Progenitor cell of endocrine pancreas (in vitro differentiated cells): Measurements from ENCODE around the gene RNASE13. TPM values are rescaled to one million over a fixed set of nuclear protein-coding genes. Genes with fewer than 3 reads are reported as not detected.

Experiments used
- DNase-seq: peaks from one replicate; pipeline ENCODE4 v3.0.0; 2021; ENCODE audit warnings: low spot score; ENCODE audit not compliant: unreplicated experiment
- H3K27ac Mint-ChIP-seq: 2 replicates; pipeline ENCODE4 v1.8.0; 2021; ENCODE audit warnings: mild to moderate bottlenecking, moderate library complexity, mixed read lengths
- H3K27me3 Mint-ChIP-seq: 2 replicates; pipeline ENCODE4 v1.8.0; 2021; ENCODE audit warnings: mixed read lengths
- H3K36me3 Mint-ChIP-seq: 2 replicates; pipeline ENCODE4 v1.8.0; 2022; ENCODE audit warnings: mixed read lengths; ENCODE audit not compliant: insufficient read depth
- H3K4me1 Mint-ChIP-seq: 2 replicates; pipeline ENCODE4 v1.8.0; 2021; ENCODE audit warnings: low read depth, mixed read lengths
- H3K4me3 Mint-ChIP-seq: 2 replicates; pipeline ENCODE4 v1.8.0; 2021; ENCODE audit warnings: low read depth, mild to moderate bottlenecking, moderate library complexity, mixed read lengths
- H3K9me3 Mint-ChIP-seq: 2 replicates; pipeline ENCODE4 v1.8.0; 2021; ENCODE audit warnings: low read depth, mixed read lengths
- total RNA-seq: library from RNA; stranded (reverse); gene quantifications from 2 replicates; pipeline ENCODE4 v1.2.1, GENCODE V29; 2021
- TF ChIP-seq, protein P1 (sequence below): fragments of 200-600 bp; sonication (generic); IDR thresholded peaks from one replicate; pipeline ENCODE4 v1.5.0; 2021; ENCODE audit warnings: antibody characterized with exemption, mild to moderate bottlenecking; ENCODE audit not compliant: unreplicated experiment

Gene RNASE13
- total RNA-seq, 1 donor from 2014 or later, result not detected

DNA sequence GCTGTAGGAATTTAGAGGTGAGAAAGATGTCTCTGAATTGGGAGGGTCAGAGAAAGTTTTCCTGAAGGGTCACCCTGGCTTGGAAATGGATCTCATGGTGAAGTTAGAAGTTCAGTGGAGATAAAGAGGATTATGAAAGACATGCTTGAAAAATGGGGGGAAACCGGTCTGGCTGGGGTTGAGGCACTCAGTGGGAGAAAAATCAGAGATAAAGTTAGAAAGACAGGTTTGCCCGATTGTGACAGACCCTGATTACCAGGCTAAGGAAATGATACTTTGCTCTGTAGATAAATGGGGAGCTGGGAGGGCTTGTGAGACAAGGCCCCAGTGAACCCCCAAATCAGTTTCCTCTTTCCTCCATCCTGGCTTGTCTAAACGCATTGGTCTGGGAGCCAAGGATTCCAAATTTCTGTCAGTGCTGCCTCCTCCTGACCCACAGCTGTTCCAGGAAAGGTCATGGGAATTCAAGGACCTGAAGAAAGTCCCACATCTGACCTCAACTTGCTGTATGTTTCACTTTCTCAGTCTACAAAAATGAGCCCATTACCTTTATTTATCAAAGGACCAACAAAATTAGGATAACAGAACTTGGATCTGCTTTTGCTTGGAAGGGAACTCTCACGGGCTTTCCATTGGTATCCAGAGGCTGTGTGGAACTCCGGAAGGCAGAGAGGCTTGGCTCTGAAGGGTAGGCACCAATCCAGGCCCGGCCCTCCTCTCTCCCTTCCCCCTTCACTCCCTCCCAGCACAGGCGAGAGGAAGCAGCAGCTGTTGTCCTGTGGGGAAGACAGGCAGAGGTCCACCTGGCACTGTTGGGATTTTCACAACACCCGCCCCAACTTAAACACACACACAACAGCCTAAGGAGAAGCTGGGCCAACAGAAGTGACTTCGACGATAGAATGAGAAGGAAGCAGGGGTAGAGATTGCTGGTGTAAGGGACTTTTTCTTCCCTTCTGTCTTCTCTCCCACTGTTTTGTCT is 4.1 kb upstream of the RNASE13 start:
- no peak overlapping the region for H3K4me3 Mint-ChIP-seq

DNA sequence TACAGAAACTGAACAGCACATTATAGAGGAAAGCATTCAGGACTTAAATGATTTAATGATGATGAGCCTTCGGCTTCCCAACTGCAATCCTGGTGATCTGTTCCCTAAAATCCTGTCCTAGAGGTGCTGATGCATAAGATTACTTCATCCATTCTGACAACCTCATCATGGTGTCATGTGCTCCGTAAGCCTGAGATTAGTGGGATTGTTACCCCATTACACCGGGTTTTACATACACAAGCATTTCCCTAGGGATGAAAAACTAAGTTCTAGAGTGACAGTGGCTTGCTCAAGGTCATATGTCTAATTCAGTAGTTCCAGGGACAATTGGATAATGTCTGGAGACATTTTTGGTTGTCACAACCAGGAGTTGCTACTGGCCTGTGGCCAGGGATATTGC is 2.5 kb upstream of the RNASE13 start:
- Mint-ChIP-seq H3K4me3 (no peak overlapping the region), H3K27ac (no peak overlapping the region), H3K4me1 (peaks cover 20% of the 10 kb centered on the region), H3K9me3 (no peaks in the 10 kb centered on the region), H3K36me3 (no peaks in the 10 kb centered on the region), H3K27me3 (peaks cover 15% of the 10 kb centered on the region)
- no peak for DNase-seq
- TF ChIP-seq, protein P1, sequence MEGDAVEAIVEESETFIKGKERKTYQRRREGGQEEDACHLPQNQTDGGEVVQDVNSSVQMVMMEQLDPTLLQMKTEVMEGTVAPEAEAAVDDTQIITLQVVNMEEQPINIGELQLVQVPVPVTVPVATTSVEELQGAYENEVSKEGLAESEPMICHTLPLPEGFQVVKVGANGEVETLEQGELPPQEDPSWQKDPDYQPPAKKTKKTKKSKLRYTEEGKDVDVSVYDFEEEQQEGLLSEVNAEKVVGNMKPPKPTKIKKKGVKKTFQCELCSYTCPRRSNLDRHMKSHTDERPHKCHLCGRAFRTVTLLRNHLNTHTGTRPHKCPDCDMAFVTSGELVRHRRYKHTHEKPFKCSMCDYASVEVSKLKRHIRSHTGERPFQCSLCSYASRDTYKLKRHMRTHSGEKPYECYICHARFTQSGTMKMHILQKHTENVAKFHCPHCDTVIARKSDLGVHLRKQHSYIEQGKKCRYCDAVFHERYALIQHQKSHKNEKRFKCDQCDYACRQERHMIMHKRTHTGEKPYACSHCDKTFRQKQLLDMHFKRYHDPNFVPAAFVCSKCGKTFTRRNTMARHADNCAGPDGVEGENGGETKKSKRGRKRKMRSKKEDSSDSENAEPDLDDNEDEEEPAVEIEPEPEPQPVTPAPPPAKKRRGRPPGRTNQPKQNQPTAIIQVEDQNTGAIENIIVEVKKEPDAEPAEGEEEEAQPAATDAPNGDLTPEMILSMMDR, result no peak

More for the DNA sequence above, 4.1 kb upstream of the RNASE13 start:
- no peaks in the 10 kb centered on the region for H3K36me3 Mint-ChIP-seq
- TF ChIP-seq, protein P1, result no peak
- H3K4me1 Mint-ChIP-seq, result peaks cover 20% of the 10 kb centered on the region
- H3K27me3 Mint-ChIP-seq, result peaks cover 14% of the 10 kb centered on the region
- peak overlapping the region; percentile 18 for H3K27ac Mint-ChIP-seq
- no peak for DNase-seq
- no peaks in the 10 kb centered on the region for H3K9me3 Mint-ChIP-seq

DNA sequence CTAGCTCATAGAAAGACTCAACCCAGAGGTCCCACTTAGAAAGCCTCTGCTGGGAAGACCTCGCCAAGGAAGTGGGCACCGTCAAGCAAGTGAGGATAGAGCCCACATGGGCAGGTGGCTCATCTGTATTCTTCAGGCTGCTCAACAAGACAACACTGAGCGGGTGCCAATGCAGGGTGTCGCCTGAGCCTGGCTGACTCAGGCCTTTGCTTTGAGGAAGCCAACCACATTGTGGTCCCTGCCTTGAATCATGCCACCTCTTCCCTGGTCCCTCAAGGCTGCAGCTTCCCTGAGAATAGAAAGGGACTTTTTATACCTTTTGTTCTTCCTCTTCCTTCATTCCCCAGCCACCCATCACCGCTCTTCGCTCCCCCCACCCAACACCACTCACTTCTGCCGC is 2.1 kb upstream of the RNASE13 start:
- Mint-ChIP-seq H3K27me3 (peaks cover 15% of the 10 kb centered on the region), H3K4me3 (no peak overlapping the region), H3K9me3 (no peaks in the 10 kb centered on the region), H3K4me1 (peaks cover 20% of the 10 kb centered on the region), H3K36me3 (no peaks in the 10 kb centered on the region), H3K27ac (no peak overlapping the region)
- DNase-seq, result no peak
- TF ChIP-seq, protein P1, result no peak

DNA sequence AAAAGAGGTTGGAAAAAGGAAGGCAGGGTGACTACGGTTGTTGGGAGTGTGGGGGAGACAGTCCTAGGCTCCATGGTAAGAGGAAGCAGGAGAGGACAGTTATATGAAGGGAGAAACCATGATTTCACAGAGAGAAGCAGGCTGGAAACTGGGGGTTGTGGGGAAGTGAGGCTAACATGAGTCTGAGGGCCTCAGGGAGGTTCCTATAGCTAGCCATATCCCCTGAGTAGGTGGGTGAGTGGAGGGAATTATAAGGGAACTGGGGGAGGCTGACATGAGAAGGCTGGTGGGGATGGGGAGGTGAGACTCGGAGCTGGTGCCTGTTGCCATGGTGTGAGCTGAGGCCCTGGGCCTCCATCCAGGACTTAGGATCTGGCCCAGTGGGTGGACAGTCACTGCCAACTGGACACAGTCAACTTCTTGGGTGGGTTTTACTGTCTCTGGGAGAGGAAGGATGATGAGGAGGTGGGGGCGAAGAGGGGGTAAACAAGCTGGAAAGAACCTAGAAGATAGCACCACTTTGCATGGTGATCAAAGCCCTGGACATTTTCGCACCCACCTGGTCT is 1.4 kb downstream of the RNASE13 start:
- TF ChIP-seq, protein P1, result no peak
- Mint-ChIP-seq H3K27me3 (peaks cover 18% of the 10 kb centered on the region), H3K9me3 (no peaks in the 10 kb centered on the region), H3K4me1 (peaks cover 2% of the 10 kb centered on the region), H3K4me3 (no peak overlapping the region), H3K27ac (no peak overlapping the region), H3K36me3 (no peaks in the 10 kb centered on the region)
- no peak for DNase-seq

DNA sequence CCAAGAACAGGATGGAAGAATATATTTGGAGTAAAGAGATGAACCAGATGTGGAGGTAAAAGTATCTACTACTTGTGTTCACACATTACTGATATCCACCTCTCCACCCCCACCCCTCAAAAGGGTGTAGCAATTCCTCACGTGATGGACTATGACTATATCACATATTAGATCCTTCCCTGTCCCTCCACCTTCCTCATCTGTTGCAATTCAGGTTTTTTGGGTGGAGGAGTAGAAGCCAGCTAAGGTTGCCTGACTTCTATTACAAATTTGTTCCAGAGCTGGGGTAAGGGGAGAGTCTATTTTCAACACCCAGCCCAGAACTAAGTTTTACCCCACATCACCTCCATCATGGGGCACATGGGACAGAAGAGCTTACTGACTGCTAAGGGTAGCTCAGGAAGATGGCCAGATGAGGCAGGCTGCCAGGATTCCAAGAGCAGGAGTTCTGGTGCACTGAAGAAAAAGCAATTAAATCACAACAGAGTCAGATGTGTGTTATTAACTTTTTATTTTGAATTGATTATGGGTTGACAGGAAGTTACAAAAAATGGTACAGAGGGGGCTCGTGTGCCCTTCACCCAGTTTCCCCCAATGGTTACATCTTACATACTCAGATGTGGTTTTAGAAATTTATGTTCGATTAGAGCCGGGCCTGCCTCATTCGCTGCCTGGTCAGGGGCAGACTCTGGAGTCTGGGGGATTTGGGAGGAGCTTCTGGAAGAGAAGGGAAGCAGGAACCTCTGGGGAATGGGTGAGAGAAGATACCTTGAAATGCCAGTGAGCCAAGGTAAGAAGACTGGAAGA is 2.1 kb downstream of the RNASE13 start:
- H3K36me3 Mint-ChIP-seq, result no peaks in the 10 kb centered on the region
- no peak overlapping the region for H3K27ac Mint-ChIP-seq
- no peaks in the 10 kb centered on the region for H3K9me3 Mint-ChIP-seq

More for the DNA sequence above, 2.1 kb downstream of the RNASE13 start:
- no peak for DNase-seq
- peaks cover 18% of the 10 kb centered on the region for H3K27me3 Mint-ChIP-seq
- no peaks in the 10 kb centered on the region for H3K4me1 Mint-ChIP-seq
- TF ChIP-seq, protein P1, result no peak
- no peak overlapping the region for H3K4me3 Mint-ChIP-seq
